ENCODE results near the gene AZGP1.
"Not testable (repeated sequence)": the region's sequence is repeated elsewhere in the genome, so short reads cannot be mapped to it uniquely, and the experiment has no call there.

Gene AZGP1

GRCh38 chr7:99996755-99997544 lies 21.1 kb upstream of the AZGP1 start:
- no peak for DNase-seq

GRCh38 chr7:99994819-99995218 lies 19.0 kb upstream of the AZGP1 start:
- no peak for DNase-seq

DNA sequence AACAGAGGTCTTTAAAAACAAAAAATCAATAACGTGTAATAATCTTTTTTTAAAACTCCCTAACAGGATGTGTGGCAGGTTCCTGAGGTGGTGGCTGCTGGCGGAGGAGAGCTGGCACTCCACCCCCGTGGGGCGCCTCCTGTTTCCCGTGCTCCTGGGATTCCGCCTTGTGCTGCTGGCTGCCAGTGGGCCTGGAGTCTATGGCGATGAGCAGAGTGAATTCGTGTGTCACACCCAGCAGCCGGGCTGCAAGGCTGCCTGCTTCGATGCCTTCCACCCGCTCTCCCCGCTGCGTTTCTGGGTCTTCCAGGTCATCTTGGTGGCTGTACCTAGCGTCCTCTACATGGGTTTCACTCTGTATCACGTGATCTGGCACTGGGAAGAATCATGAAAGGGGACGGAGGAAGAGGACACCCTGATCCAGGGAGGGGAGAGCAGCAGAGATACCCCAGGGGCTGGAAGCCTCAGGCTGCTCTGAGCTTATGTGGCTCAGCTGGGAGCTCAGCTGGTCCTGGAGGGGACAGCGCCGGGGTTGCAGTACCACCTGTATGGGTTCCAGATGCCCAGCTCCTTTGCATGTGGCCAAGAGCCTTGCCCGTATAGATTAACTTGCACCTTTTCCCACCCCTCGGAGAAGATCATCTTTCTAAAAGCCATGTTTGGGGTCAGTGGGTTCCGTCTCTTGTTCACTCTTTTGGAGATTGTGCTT lies 16.7 kb upstream of the AZGP1 start:
- no peak for DNase-seq

GRCh38 chr7:99991543-99991942 lies 15.7 kb upstream of the AZGP1 start:
- not testable (repeated sequence) for DNase-seq

GRCh38 chr7:99990460-99990852 lies 14.6 kb upstream of the AZGP1 start:
- no peak for DNase-seq

DNA sequence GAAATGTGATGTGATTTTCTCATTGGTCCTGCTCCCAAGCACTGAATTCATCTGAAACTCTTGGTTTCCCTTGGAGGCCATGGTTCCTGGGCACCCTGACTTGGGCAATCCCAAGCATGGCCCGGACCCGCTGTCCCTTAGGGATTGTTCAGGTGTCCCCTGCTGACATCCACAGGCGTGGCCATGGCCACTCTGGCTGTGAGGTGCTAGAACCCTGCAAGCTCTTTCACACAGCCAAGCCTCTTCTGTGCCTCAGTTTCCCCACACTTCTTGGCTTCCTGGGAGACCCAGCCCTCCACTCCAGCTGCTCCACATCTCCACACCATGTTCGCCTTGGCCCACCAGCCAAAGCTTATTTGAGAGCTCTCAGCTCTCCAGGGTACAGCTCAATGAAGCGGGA lies 12.0 kb upstream of the AZGP1 start:
- no peak for DNase-seq

GRCh38 chr7:99987306-99987705 lies 11.5 kb upstream of the AZGP1 start:
- not testable (repeated sequence) for DNase-seq

DNA sequence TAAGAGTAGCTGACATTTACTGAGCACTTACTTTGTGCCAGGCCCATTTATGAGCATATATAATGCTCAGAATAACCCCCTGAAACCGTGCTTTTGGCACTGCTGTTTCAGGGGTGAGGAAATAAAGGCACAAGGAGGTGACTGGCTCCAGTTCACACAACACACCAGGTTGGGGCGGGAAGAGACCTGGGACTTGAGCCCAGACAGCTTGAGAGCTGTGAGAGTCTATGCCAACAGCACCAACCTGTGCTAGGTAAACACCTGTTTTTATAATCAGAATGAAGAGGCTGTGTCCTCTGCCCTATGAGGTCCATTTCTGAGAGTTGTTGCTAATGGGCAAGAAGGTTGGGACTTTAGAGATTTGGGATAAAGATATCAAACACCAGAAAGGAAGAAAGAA lies 8.8 kb upstream of the AZGP1 start:
- DNase-seq: no peak

GRCh38 chr7:99981066-99981465 lies 5.2 kb upstream of the AZGP1 start:
- DNase-seq: not testable (repeated sequence)

- not testable (repeated sequence) for DNase-seq
Measured at GRCh38 chr7:99980448-99980872, 4.6 kb upstream of the AZGP1 start.

- DNase-seq: peak in 2 of 3 donors; percentile 21 to 28
Measured at GRCh38 chr7:99979814-99980225, 4.0 kb upstream of the AZGP1 start.

- DNase-seq: no peak
Measured at GRCh38 chr7:99976626-99977025, 795 bp upstream of the AZGP1 start.

GRCh38 chr7:99974681-99975080 lies 1.1 kb downstream of the AZGP1 start:
- DNase-seq: no peak

- DNase-seq: not testable (repeated sequence)
Measured at GRCh38 chr7:99973817-99974216, 2.0 kb downstream of the AZGP1 start.

GRCh38 chr7:99971242-99971641 lies 4.6 kb downstream of the AZGP1 start:
- DNase-seq: no peak

DNA sequence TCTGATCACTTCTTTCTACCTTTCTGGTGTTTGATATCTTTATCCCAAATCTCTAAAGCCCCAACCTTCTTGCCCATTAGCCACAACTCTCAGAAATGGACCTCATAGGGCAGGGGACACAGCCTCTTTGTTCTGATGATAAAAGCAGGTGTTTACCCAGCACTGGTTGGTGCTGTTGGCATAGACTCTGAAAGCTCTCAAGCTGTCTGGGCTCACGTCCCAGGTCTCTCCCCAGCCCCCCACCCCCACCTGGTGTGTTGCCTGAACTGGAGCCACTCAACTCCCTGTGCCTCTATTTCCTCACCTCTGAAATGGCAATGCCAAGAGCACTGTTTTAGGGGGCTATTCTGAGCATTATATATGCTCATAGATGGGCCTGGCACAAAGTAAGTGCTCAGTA lies 6.0 kb downstream of the AZGP1 start:
- not testable (repeated sequence) for DNase-seq

DNA sequence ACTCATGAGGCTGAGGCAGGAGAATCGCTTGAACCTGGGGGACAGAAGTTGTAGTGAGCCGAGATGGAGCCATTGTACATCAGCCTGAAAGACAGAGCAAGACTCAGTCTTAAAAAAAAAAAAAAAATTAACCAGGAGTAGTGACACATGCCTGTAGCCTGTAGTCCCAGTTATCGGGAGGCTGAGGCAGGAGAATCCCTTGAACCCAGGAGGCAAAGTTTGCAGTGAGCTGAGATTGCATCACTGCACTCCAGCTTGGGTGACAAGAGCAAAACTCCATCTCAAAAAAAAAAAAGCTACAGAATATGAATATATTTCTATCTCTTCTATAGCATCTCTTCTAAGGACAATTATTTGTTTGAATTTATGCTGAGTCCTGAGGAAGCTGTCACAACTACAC lies 6.5 kb downstream of the AZGP1 start:
- DNase-seq: no peak

- DNase-seq: no peak
Measured at GRCh38 chr7:99958564-99959227, 17.1 kb downstream of the AZGP1 start.

GRCh38 chr7:99955247-99955646 lies 20.6 kb downstream of the AZGP1 start:
- DNase-seq: no peak

DNA sequence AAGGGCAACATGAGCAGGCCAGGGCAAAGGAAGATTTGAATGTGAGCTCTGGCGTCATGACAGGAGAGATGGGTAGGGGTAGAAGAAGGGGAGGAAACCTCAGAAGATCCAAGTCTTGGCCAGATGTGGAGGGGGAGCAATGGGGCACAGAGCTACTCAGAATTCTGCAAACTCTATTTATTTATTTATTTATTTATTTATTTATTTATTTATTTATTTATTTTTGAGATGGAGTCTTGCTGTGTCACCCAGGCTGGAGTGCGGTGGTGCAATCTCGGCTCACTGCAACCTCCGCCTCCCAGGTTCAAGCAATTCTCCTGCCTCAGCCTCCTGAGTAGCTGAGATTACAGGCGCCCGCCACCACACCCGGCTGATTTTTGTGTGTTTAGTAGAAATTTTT lies 21.2 kb downstream of the AZGP1 start:
- DNase-seq: not testable (repeated sequence)

GRCh38 chr7:99953649-99954048 lies 22.2 kb downstream of the AZGP1 start:
- DNase-seq: peak; percentile 64 to 80 (median 79)

DNA sequence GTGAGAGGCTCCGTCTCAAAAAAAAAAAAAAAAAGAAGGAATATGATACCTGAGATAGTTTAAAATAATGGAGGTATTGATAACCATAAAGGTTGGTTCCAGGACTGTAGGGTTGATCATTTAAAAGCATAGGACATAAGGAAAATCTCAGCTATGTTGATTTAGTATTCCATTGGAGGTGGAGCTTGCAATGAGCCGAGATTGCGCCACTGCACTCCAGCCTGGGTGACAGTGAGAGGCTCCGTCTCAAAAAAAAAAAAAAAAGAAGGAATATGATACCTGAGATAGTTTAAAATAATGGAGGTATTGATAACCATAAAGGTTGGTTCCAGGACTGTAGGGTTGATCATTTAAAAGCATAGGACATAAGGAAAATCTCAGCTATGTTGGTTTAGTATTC lies 23.2 kb downstream of the AZGP1 start:
- DNase-seq: not testable (repeated sequence)

- DNase-seq: not testable (repeated sequence)
Measured at GRCh38 chr7:99950819-99951218, 25.0 kb downstream of the AZGP1 start.

Data from suppressor macrophage treated with lipopolysaccharide for 1 hour (primary cell).